DOHH2 (cell line): ENCODE measurements around the gene SPRR3.

Experiments
- H3F3A ChIP-seq: fragments of 200-600 bp; sonication (generic), shearing (Covaris generic); 2 replicates; pipeline ENCODE4 v1.6.0; 2016; ENCODE audit warnings: antibody characterized with exemption, mild to moderate bottlenecking; ENCODE audit not compliant: control insufficient read depth, insufficient read depth
- H3K27ac ChIP-seq: fragments of 200-600 bp; sonication (generic); 2 replicates; pipeline ENCODE4 v1.5.1; 2014; ENCODE audit warnings: low read depth, mild to moderate bottlenecking, low read length, moderate library complexity
- H3K27me3 ChIP-seq: fragments of 200-600 bp; sonication (generic); 2 replicates; pipeline ENCODE4 v1.6.1; 2014; ENCODE audit warnings: mild to moderate bottlenecking, low read length, mixed read lengths; ENCODE audit not compliant: control insufficient read depth
- H3K36me3 ChIP-seq: fragments of 200-600 bp; sonication (generic); 2 replicates; pipeline ENCODE4 v1.6.1; 2014; ENCODE audit warnings: mild to moderate bottlenecking, low read length, moderate library complexity, mixed read lengths; ENCODE audit not compliant: control insufficient read depth
- H3K4me1 ChIP-seq: fragments of 200-600 bp; sonication (generic); 2 replicates; pipeline ENCODE4 v1.6.1; 2014; ENCODE audit warnings: mild to moderate bottlenecking, low read length, mixed read lengths; ENCODE audit not compliant: control insufficient read depth
- H3K4me2 ChIP-seq: fragments of 200-600 bp; sonication (generic); 2 replicates; pipeline ENCODE4 v1.6.0; 2014; ENCODE audit warnings: mild to moderate bottlenecking, low read length, moderate library complexity
- H3K4me3 ChIP-seq: fragments of 200-600 bp; sonication (generic); 2 replicates; pipeline ENCODE4 v1.5.1; 2014; ENCODE audit warnings: mild to moderate bottlenecking, low read length, mixed read lengths
- H3K79me2 ChIP-seq: fragments of 200-600 bp; sonication (generic); 2 replicates; pipeline ENCODE4 v1.6.1; 2014; ENCODE audit warnings: mild to moderate bottlenecking, low read length, mixed read lengths; ENCODE audit not compliant: control insufficient read depth
- H3K9me2 ChIP-seq: fragments of 200-600 bp; sonication (generic); replicated peaks from 2 replicates; pipeline ENCODE4 v1.6.1; 2014; ENCODE audit warnings: mild to moderate bottlenecking, low read length, mixed read lengths; ENCODE audit not compliant: control insufficient read depth
- H3K9me3 ChIP-seq: fragments of 200-600 bp; sonication (generic); 2 replicates; pipeline ENCODE4 v1.6.1; 2014; ENCODE audit warnings: antibody characterized with exemption, low read length, mixed read lengths; ENCODE audit not compliant: control insufficient read depth, insufficient read depth
- H4K20me1 ChIP-seq: fragments of 200-600 bp; sonication (generic); 2 replicates; pipeline ENCODE4 v1.6.0; 2014; ENCODE audit warnings: low read depth, mild to moderate bottlenecking, antibody characterized with exemption, low read length, moderate library complexity; ENCODE audit not compliant: control insufficient read depth, insufficient read depth
- EZH2phosphoT487 ChIP-seq: fragments of 200-600 bp; sonication (generic); IDR thresholded peaks from 2 replicates; pipeline ENCODE4 v1.6.1; 2017; ENCODE audit warnings: borderline replicate concordance, mild to moderate bottlenecking, antibody characterized with exemption, low read length, moderate library complexity, mixed read lengths
- TF ChIP-seq, protein P1 (sequence below): fragments of 200-600 bp; sonication (generic); IDR thresholded peaks from one replicate; pipeline ENCODE4 v1.5.1; 2014; ENCODE audit warnings: antibody characterized with exemption, mild to moderate bottlenecking, low read depth, low read length; ENCODE audit not compliant: poor library complexity, severe bottlenecking

SPRR3 gene

DNA sequence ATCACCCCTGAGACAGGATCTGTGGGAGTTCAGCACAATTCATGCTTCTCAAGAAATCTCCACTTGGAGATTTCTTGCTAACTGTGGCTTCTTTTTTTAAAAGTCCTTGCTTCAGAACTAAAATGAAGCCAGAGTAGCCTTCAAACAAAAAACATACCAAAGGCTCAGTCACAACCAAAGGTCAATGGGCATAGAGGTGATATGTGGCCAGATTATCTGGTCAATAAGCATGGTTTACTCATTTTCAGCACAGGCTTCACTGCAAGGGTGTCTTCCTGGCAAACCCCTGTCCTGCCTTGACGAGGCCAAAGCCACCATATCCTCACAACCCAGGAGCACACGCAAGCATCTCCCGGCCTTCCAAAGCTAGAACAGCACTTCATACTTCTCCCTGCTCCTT is 42.3 kb upstream of the SPRR3 start:
- Histone ChIP-seq H3K27me3 (no peaks in the 10 kb centered on the region), H3F3A (no peaks in the 10 kb centered on the region), H3K9me3 (no peaks in the 10 kb centered on the region), H3K36me3 (no peaks in the 10 kb centered on the region), H3K79me2 (no peaks in the 10 kb centered on the region), H3K4me2 (no peak overlapping the region), H3K9me2 (no peaks in the 10 kb centered on the region), H3K27ac (no peak overlapping the region), H3K4me1 (no peaks in the 10 kb centered on the region), H4K20me1 (no peaks in the 10 kb centered on the region), H3K4me3 (no peak overlapping the region)
- no peak for TF ChIP-seq EZH2phosphoT487
- TF ChIP-seq, protein P1, sequence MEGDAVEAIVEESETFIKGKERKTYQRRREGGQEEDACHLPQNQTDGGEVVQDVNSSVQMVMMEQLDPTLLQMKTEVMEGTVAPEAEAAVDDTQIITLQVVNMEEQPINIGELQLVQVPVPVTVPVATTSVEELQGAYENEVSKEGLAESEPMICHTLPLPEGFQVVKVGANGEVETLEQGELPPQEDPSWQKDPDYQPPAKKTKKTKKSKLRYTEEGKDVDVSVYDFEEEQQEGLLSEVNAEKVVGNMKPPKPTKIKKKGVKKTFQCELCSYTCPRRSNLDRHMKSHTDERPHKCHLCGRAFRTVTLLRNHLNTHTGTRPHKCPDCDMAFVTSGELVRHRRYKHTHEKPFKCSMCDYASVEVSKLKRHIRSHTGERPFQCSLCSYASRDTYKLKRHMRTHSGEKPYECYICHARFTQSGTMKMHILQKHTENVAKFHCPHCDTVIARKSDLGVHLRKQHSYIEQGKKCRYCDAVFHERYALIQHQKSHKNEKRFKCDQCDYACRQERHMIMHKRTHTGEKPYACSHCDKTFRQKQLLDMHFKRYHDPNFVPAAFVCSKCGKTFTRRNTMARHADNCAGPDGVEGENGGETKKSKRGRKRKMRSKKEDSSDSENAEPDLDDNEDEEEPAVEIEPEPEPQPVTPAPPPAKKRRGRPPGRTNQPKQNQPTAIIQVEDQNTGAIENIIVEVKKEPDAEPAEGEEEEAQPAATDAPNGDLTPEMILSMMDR = no peak

GRCh38 chr1:152959801-152960451 is 41.6 kb upstream of the SPRR3 start:
- Histone ChIP-seq H4K20me1 (no peaks in the 10 kb centered on the region), H3F3A (no peaks in the 10 kb centered on the region), H3K9me2 (no peaks in the 10 kb centered on the region), H3K36me3 (no peaks in the 10 kb centered on the region), H3K4me1 (no peaks in the 10 kb centered on the region), H3K79me2 (no peaks in the 10 kb centered on the region), H3K9me3 (no peaks in the 10 kb centered on the region), H3K27ac (no peak overlapping the region), H3K4me2 (no peak overlapping the region), H3K4me3 (no peak overlapping the region), H3K27me3 (0 out of 2 replicates have a peak, but pooled peaks cover under 1% of the 10 kb centered on the region)
- TF ChIP-seq, protein P1 = no peak
- TF ChIP-seq EZH2phosphoT487 = no peak

DNA sequence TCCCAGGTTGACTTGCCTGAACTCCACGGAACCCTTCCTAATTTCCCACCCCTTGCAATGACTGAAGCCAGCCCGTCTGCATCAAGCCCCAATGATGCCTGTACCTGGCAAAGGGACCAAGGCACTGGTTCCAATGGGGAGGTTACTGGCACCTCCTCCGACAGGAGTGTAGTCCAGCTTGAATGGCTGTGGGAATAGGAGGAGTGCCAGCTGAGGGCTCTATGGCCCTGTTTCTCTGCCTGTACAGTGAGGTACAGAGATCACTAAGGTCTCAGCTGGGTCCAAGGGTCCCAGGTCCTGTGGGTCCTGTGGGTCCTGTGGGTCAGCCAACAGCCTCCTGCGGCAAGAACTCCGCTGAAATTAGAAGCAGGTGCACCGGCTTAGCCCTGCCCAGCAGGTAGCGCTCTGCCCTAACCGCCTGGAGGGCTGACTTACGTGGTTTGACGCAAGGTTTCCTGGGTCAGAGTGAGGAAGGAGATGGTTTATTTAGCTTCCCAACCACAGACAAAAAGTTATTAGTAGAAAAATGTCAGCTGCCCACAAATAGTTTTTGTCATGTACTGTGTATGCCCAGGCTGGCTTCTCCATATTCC is 41.0 kb upstream of the SPRR3 start:
- no peaks in the 10 kb centered on the region for H3K9me2 ChIP-seq
- TF ChIP-seq, protein P1 = no peak
- TF ChIP-seq EZH2phosphoT487 = no peak
- H3K36me3 ChIP-seq = no peaks in the 10 kb centered on the region
- H3K4me1 ChIP-seq = no peaks in the 10 kb centered on the region
- no peak overlapping the region for H3K27ac ChIP-seq
- H3F3A ChIP-seq = no peaks in the 10 kb centered on the region
- 0 out of 2 replicates have a peak, but pooled peaks cover 4% of the 10 kb centered on the region for H3K27me3 ChIP-seq
- H3K9me3 ChIP-seq = no peaks in the 10 kb centered on the region
- no peak overlapping the region for H3K4me2 ChIP-seq
- no peaks in the 10 kb centered on the region for H4K20me1 ChIP-seq
- H3K4me3 ChIP-seq = no peak overlapping the region
- H3K79me2 ChIP-seq = no peaks in the 10 kb centered on the region
